ENCODE results near the gene KIAA1328.

GRCh38 chr18:36887864-36888263, 58.9 kb downstream of the KIAA1328 start:
- no peak for TF ChIP-seq EZH2phosphoT487 (IDR thresholded peaks at IDR 0.05; ENCODE audit: insufficient read depth, low read depth)
- no peak for TF ChIP-seq EZH2 (IDR thresholded peaks at IDR 0.05; ENCODE audit: insufficient read depth, poor library complexity, severe bottlenecking)
